HCT116 (cell line): ENCODE data around the gene DCHS1. TPM values are rescaled to one million over a fixed set of nuclear protein-coding genes. Genes with fewer than 3 reads are reported as not detected.

ENCODE experiments used
- ATAC-seq: fragments of 200-7000 bp; cut with Tn5 transposase; 2 replicates; pipeline ENCODE4 v1.9.1; 2020; ENCODE audit warnings: mild to moderate bottlenecking, moderate library complexity
- BruUV-seq: library from RNA; stranded (reverse); fragments of 400-500 nt; replicated peaks from 2 replicates; lab custom pipeline; 2021; lab: Mats Ljungman, UMichigan
- CTCF ChIA-PET: fragments of 300-600 bp; sonication (Branson Sonifier 250); formaldehyde crosslinking; loops from one replicate; lab custom pipeline; 2021; ENCODE audit warnings: antibody characterized with exemption; lab: Charles Lee
- POLR2A ChIA-PET: fragments of 300-600, 350-600 bp; sonication (Branson Sonifier 250); formaldehyde crosslinking; loops from one replicate; lab custom pipeline; 2021; ENCODE audit warnings: antibody characterized with exemption; lab: Charles Lee
- RAD21 ChIA-PET, 2 experiments: fragments of 300-600 bp; sonication (Branson Sonifier 250); formaldehyde crosslinking; loops; one replicate each; lab custom pipeline; 2023; ENCODE audit warnings: low total read pairs in 2 of 2; ENCODE audit not compliant: uncharacterized antibody in 2 of 2, unreplicated experiment in 2 of 2, low non-redundant PET in 1 of 2; lab: Charles Lee
- DNase-seq: peaks from one replicate; pipeline ENCODE4 v3.0.0-alpha.2; 2010; ENCODE audit warnings: low read depth, low spot score
- H2AFZ ChIP-seq: fragments of 200-600 bp; shearing (Covaris generic), sonication (generic); 2 replicates; pipeline ENCODE4 v1.6.1; 2017; ENCODE audit warnings: low read depth, mixed run types, mixed read lengths, antibody characterized with exemption, low read length; ENCODE audit not compliant: poor library complexity, severe bottlenecking
- H3K27ac ChIP-seq: 2 replicates; pipeline ENCODE4 v1.5.1; 2012; ENCODE audit warnings: low read depth, low read length
- H3K27me3 ChIP-seq: fragments of 200-600 bp; sonication (generic); 2 replicates; pipeline ENCODE4 v1.6.1; 2016; ENCODE audit warnings: mixed run types, low read length, mixed read lengths; ENCODE audit not compliant: insufficient read depth
- H3K36me3 ChIP-seq, 2 experiments: fragments of 200-500 bp in 1 of 2; fragments of 200-600 bp in 1 of 2; sonication (Bioruptor generic) in 1 of 2; sonication (generic) in 1 of 2; 2 replicates each; pipeline versions ENCODE4 v1.5.1 to v1.6.1; 2014 to 2016; ENCODE audit warnings: low read length in 2 of 2, inconsistent platforms in 1 of 2, mixed read lengths in 1 of 2, mixed run types in 1 of 2; ENCODE audit not compliant: insufficient read depth in 2 of 2, control insufficient read depth in 1 of 2
- H3K4me1 ChIP-seq, 2 experiments: fragments of 200-600 bp in 1 of 2; sonication (generic) in 1 of 2; 2 replicates each; pipeline versions ENCODE4 v1.5.1 to v1.6.1; 2012 to 2017; ENCODE audit warnings: low read length in 2 of 2, inconsistent platforms in 1 of 2, mild to moderate bottlenecking in 1 of 2, mixed read lengths in 1 of 2, mixed run types in 1 of 2, moderate library complexity in 1 of 2; ENCODE audit not compliant: insufficient read depth in 2 of 2, control insufficient read depth in 1 of 2
- H3K4me2 ChIP-seq: fragments of 200-600 bp; sonication (generic); 2 replicates; pipeline ENCODE4 v1.6.1; 2017; ENCODE audit warnings: mixed run types, low read length, mixed read lengths
- H3K4me3 ChIP-seq, 2 experiments: fragments of 200-600 bp in 1 of 2; sonication (generic) in 1 of 2; replicated peaks in 1 of 2; 2 replicates each; pipeline ENCODE4 v1.5.1; 2011 to 2016; ENCODE audit warnings: low read length in 2 of 2, control low read depth in 1 of 2, low read depth in 1 of 2, mild to moderate bottlenecking in 1 of 2, mixed read lengths in 1 of 2, mixed run types in 1 of 2
- H3K79me2 ChIP-seq: fragments of 200-600 bp; sonication (generic); 2 replicates; pipeline ENCODE4 v1.6.1; 2017; ENCODE audit warnings: mild to moderate bottlenecking, mixed run types, low read length, moderate library complexity, mixed read lengths; ENCODE audit not compliant: insufficient read depth
- H3K9ac ChIP-seq: fragments of 200-600 bp; sonication (generic); 2 replicates; pipeline ENCODE4 v1.6.1; 2016; ENCODE audit warnings: low read length, mixed read lengths
- H3K9me2 ChIP-seq: fragments of 200-600 bp; sonication (generic), shearing (Covaris generic); 2 replicates; pipeline ENCODE4 v1.6.1; 2017; ENCODE audit warnings: mixed run types, mild to moderate bottlenecking, moderate library complexity; ENCODE audit not compliant: insufficient read depth
- H3K9me3 ChIP-seq, 2 experiments: fragments of 200-500 bp in 1 of 2; fragments of 200-600 bp in 1 of 2; sonication (Bioruptor generic) in 1 of 2; sonication (generic) in 1 of 2; 2 replicates each; pipeline ENCODE4 v1.6.1; 2014 to 2017; ENCODE audit warnings: low read length in 2 of 2, mixed read lengths in 2 of 2, inconsistent platforms in 1 of 2, low read depth in 1 of 2, mild to moderate bottlenecking in 1 of 2, mixed run types in 1 of 2, moderate library complexity in 1 of 2; ENCODE audit not compliant: control insufficient read depth in 1 of 2, insufficient read depth in 1 of 2
- H4K20me1 ChIP-seq: fragments of 200-600 bp; sonication (generic), shearing (Covaris generic); 2 replicates; pipeline ENCODE4 v1.6.1; 2017; ENCODE audit warnings: mixed run types, mild to moderate bottlenecking, moderate library complexity; ENCODE audit not compliant: insufficient read depth
- ATF3 ChIP-seq: IDR thresholded peaks from 2 replicates; pipeline ENCODE4 v1.6.1; 2012
- CBX3 ChIP-seq: IDR thresholded peaks from 2 replicates; pipeline ENCODE4 v1.6.1; 2012; ENCODE audit warnings: low read depth
- CEBPB ChIP-seq: IDR thresholded peaks from 2 replicates; pipeline ENCODE4 v1.6.1; 2012; ENCODE audit warnings: low read depth
- CTCF ChIP-seq, 3 experiments: fragments of 200-600 bp in 1 of 3; sonication (generic) in 1 of 3; IDR thresholded peaks in 2 of 3; conservative IDR thresholded peaks in 1 of 3; 2 replicates each; pipeline ENCODE4 v1.5.1; 2012 to 2017; ENCODE audit warnings: low read depth in 2 of 3, low read length in 2 of 3, antibody characterized with exemption in 1 of 3, borderline replicate concordance in 1 of 3, control low read depth in 1 of 3, mild to moderate bottlenecking in 1 of 3, mixed read lengths in 1 of 3, mixed run types in 1 of 3, moderate library complexity in 1 of 3; ENCODE audit not compliant: insufficient read depth in 1 of 3
- ELF1 ChIP-seq: IDR thresholded peaks from 2 replicates; pipeline ENCODE4 v1.6.1; 2012; ENCODE audit warnings: low read depth, borderline replicate concordance
- EZH2 ChIP-seq: fragments of 200-600 bp; sonication (generic); IDR thresholded peaks from 2 replicates; pipeline ENCODE4 v1.6.1; 2017; ENCODE audit warnings: antibody characterized with exemption, mixed run types
- EZH2phosphoT487 ChIP-seq: fragments of 200-600 bp; IDR thresholded peaks from 2 replicates; pipeline ENCODE4 v1.6.1; 2018; ENCODE audit warnings: antibody characterized with exemption, borderline replicate concordance
- FOSL1 ChIP-seq: IDR thresholded peaks from 2 replicates; pipeline ENCODE4 v1.6.1; 2012; ENCODE audit warnings: low read depth
- JUND ChIP-seq: IDR thresholded peaks from 2 replicates; pipeline ENCODE4 v1.6.1; 2012
- POLR2A ChIP-seq: IDR thresholded peaks from 2 replicates; pipeline ENCODE4 v1.7.0; 2011; ENCODE audit warnings: borderline replicate concordance; ENCODE audit not compliant: insufficient read depth, insufficient read length; ENCODE audit errors: extremely low read depth
- POLR2AphosphoS5 ChIP-seq: IDR thresholded peaks from 2 replicates; pipeline ENCODE4 v1.6.1; 2011; ENCODE audit warnings: mild to moderate bottlenecking, low read depth, low read length, moderate library complexity
- RAD21 ChIP-seq: IDR thresholded peaks from 2 replicates; pipeline ENCODE4 v1.6.1; 2012; ENCODE audit warnings: low read depth, mild to moderate bottlenecking
- REST ChIP-seq: IDR thresholded peaks from 2 replicates; pipeline ENCODE4 v1.6.1; 2012; ENCODE audit warnings: low read depth
- SRF ChIP-seq: IDR thresholded peaks from 2 replicates; pipeline ENCODE4 v1.6.1; 2012; ENCODE audit warnings: low read depth
- TCF7L2 ChIP-seq: IDR thresholded peaks from 2 replicates; pipeline ENCODE4 v1.7.0; 2011; ENCODE audit warnings: borderline replicate concordance, inconsistent platforms; ENCODE audit not compliant: insufficient read depth, insufficient read length; ENCODE audit errors: extremely low read depth
- YY1 ChIP-seq: IDR thresholded peaks from 2 replicates; pipeline ENCODE4 v1.6.1; 2011; ENCODE audit warnings: low read length, low read depth, moderate library complexity, mild to moderate bottlenecking; ENCODE audit not compliant: insufficient replicate concordance; ENCODE audit errors: extremely low read depth
- ZBTB33 ChIP-seq: IDR thresholded peaks from 2 replicates; pipeline ENCODE4 v1.6.1; 2011; ENCODE audit warnings: mild to moderate bottlenecking, low read length, moderate library complexity; ENCODE audit not compliant: insufficient replicate concordance; ENCODE audit errors: extremely low read depth
- ZFX ChIP-seq: fragments of 450-650 bp; IDR thresholded peaks from 2 replicates; pipeline ENCODE4 v1.6.1; 2017
- ZNF274 ChIP-seq: fragments of 200-500 bp; sonication (Bioruptor generic); IDR thresholded peaks from 2 replicates; pipeline ENCODE4 v1.6.1; 2014; ENCODE audit warnings: mild to moderate bottlenecking, low read depth, low read length, inconsistent platforms
- intact Hi-C: fragments of 100-400 bp; cut with micrococcal nuclease; formaldehyde crosslinking; loops from 2 replicates; pipeline ENCODE4 v1.10.0; 2022
- total RNA-seq: library from RNA; stranded (reverse); gene quantifications from one replicate; pipeline ENCODE4 v1.2.1, GENCODE V29; 2021; ENCODE audit not compliant: unreplicated experiment

Gene DCHS1
- total RNA-seq, 1 experiment from 2014 or later: 0.30 TPM

- H4K20me1 ChIP-seq: no peaks in the 10 kb centered on the region
- POLR2A ChIA-PET: no interaction called here
- no peak overlapping the region for H3K4me3 ChIP-seq
- intact Hi-C loops: no loop called here
- H3K4me2 ChIP-seq: no peak overlapping the region
- H2AFZ ChIP-seq: no peak overlapping the region
- H3K9me3 ChIP-seq: no peaks in the 10 kb centered on the region
- H3K4me1 ChIP-seq: peaks cover 0 to 7% of the 10 kb centered on the region in 2 experiments; a peak in 2 of 4 replicates
- no peak overlapping the region for H3K27ac ChIP-seq
- no peak overlapping the region for H3K9ac ChIP-seq
- no peaks in the 10 kb centered on the region for H3K79me2 ChIP-seq
- H3K27me3 ChIP-seq: peaks cover 38% of the 10 kb centered on the region; the same call in 1 of the 2 replicates
- TF ChIP-seq CEBPB: no peak
- no peak for TF ChIP-seq EZH2phosphoT487
- no peak for TF ChIP-seq ELF1
- TF ChIP-seq EZH2: no peak
- no peak for TF ChIP-seq YY1
- TF ChIP-seq POLR2A: no peak
- TF ChIP-seq FOSL1: no peak
- TF ChIP-seq ZBTB33: no peak
- no peak for TF ChIP-seq CTCF (IDR thresholded peaks at IDR 0.05 in 2 of 3, conservative IDR thresholded peaks at IDR 0.05 in 1 of 3; ENCODE audit: borderline replicate concordance in 1 of 3, insufficient read depth in 1 of 3, low read depth in 2 of 3, low read length in 2 of 3)
- TF ChIP-seq POLR2AphosphoS5: no peak
- no peak for TF ChIP-seq REST
- no peak for TF ChIP-seq RAD21
- no peak for TF ChIP-seq ZNF274
- TF ChIP-seq ATF3: no peak
- TF ChIP-seq JUND: no peak
- TF ChIP-seq ZFX: no peak
- TF ChIP-seq SRF: no peak
- no peak for TF ChIP-seq TCF7L2
- TF ChIP-seq CBX3: no peak
- BruUV-seq: no TSS peak
- CTCF ChIA-PET: no interaction called here
- no peaks in the 10 kb centered on the region for H3K9me2 ChIP-seq
- RAD21 ChIA-PET: no interaction called here
- DNase-seq (no peak), ATAC-seq (no peak)
- H3K36me3 ChIP-seq: no peaks in the 10 kb centered on the region
Measured at GRCh38 chr11:6653097-6653496, 2.5 kb downstream of the DCHS1 start.
